HG02571 (cell line): ENCODE measurements around the gene TTLL9.

ENCODE experiments used
- ATAC-seq: cut with Tn5 transposase; IDR thresholded peaks from one replicate; pipeline ENCODE4 v1.9.1; 2021; ENCODE audit warnings: mild to moderate bottlenecking, moderate library complexity; ENCODE audit not compliant: unreplicated experiment

TTLL9 gene

GRCh38 chr20:31972471-31973021, 102.1 kb downstream of the TTLL9 start:
- no peak for ATAC-seq

GRCh38 chr20:31974296-31974695, 103.9 kb downstream of the TTLL9 start:
- no peak for ATAC-seq

GRCh38 chr20:31974951-31975487, 104.6 kb downstream of the TTLL9 start:
- ATAC-seq: no peak

GRCh38 chr20:31975874-31976273, 105.4 kb downstream of the TTLL9 start:
- no peak for ATAC-seq

- ATAC-seq: no peak
Observed at GRCh38 chr20:31977080-31977479, 106.6 kb downstream of the TTLL9 start.

- no peak for ATAC-seq
Observed at GRCh38 chr20:31979713-31980426, 109.4 kb downstream of the TTLL9 start.

- ATAC-seq: no peak
Observed at GRCh38 chr20:31981784-31982183, 111.3 kb downstream of the TTLL9 start.

GRCh38 chr20:31984981-31985471, 114.6 kb downstream of the TTLL9 start:
- ATAC-seq: no peak

- no peak for ATAC-seq
Observed at GRCh38 chr20:31987744-31988143, 117.3 kb downstream of the TTLL9 start.

- no peak for ATAC-seq
Observed at GRCh38 chr20:31988430-31989015, 118.1 kb downstream of the TTLL9 start.

- ATAC-seq: no peak
Observed at GRCh38 chr20:31989030-31989645, 118.7 kb downstream of the TTLL9 start.

- no peak for ATAC-seq
Observed at GRCh38 chr20:31990641-31991338, 120.4 kb downstream of the TTLL9 start.

GRCh38 chr20:31991339-31991705, 120.9 kb downstream of the TTLL9 start:
- no peak for ATAC-seq

- ATAC-seq: no peak
Observed at GRCh38 chr20:31992086-31992485, 121.7 kb downstream of the TTLL9 start.
